A549 (cell line): ENCODE data around the gene CDC42EP5.

Source experiments
- MAFK ChIP-seq: fragments of 450-650 bp; IDR thresholded peaks from 2 replicates; pipeline ENCODE4 v1.6.1; 2014; ENCODE audit not compliant: partially characterized antibody
- RAD21 ChIP-seq, 2 experiments: fragments of >200 bp in 1 of 2; sonication (Bioruptor Twin) in 1 of 2; formaldehyde crosslinking in 1 of 2; IDR thresholded peaks in 1 of 2; conservative IDR thresholded peaks in 1 of 2; 2 replicates in 1 of 2; 3 replicates in 1 of 2; pipeline ENCODE4 v1.6.1; 2012 to 2018; ENCODE audit warnings: inconsistent platforms in 1 of 2
- REST ChIP-seq: fragments of 200-600 bp; sonication (generic); IDR thresholded peaks from 2 replicates; pipeline ENCODE4 v1.6.1; 2016; ENCODE audit warnings: antibody characterized with exemption, mild to moderate bottlenecking, moderate library complexity
- USF2 ChIP-seq: fragments of 450-650 bp; IDR thresholded peaks from 2 replicates; pipeline ENCODE4 v1.6.1; 2014; ENCODE audit warnings: antibody characterized with exemption
- TF ChIP-seq, protein P1 (sequence below): fragments of >200 bp; sonication (Bioruptor Twin); formaldehyde crosslinking; IDR thresholded peaks from 3 replicates; pipeline ENCODE4 v1.5.1; 2016

GRCh38 chr19:54489341-54489740, 16.2 kb upstream of the CDC42EP5 start:
- TF ChIP-seq USF2 (no peak), RAD21 (conservative IDR thresholded peaks at IDR 0.05 in 1 of 2, IDR thresholded peaks at IDR 0.05 in 1 of 2) (no peak), MAFK (no peak), REST (no peak)
- TF ChIP-seq, protein P1, sequence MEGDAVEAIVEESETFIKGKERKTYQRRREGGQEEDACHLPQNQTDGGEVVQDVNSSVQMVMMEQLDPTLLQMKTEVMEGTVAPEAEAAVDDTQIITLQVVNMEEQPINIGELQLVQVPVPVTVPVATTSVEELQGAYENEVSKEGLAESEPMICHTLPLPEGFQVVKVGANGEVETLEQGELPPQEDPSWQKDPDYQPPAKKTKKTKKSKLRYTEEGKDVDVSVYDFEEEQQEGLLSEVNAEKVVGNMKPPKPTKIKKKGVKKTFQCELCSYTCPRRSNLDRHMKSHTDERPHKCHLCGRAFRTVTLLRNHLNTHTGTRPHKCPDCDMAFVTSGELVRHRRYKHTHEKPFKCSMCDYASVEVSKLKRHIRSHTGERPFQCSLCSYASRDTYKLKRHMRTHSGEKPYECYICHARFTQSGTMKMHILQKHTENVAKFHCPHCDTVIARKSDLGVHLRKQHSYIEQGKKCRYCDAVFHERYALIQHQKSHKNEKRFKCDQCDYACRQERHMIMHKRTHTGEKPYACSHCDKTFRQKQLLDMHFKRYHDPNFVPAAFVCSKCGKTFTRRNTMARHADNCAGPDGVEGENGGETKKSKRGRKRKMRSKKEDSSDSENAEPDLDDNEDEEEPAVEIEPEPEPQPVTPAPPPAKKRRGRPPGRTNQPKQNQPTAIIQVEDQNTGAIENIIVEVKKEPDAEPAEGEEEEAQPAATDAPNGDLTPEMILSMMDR: no peak
